ENCODE measurements around the gene MED23. TPM values are rescaled to one million over a fixed set of nuclear protein-coding genes. Genes with fewer than 3 reads are reported as not detected.

Gene MED23
- total and polyA plus RNA-seq, 9 of the 15 experiments (the other 6 are each of a cell fraction or from before 2014, with no cell fraction given) = 13.7 to 61.2 (median 27.2) TPM

GRCh38 chr6:131627724-131628682 is at the start of gene MED23 (continued):
- TF ChIP-seq CHD7 (IDR thresholded peaks at IDR 0.05; ENCODE audit: low read depth, low read length) (peak; percentile 72), MEF2A (IDR thresholded peaks at IDR 0.05; ENCODE audit: control insufficient read depth, low read depth, low read length) (0 out of 2 replicates have a peak, but pooled peaks have one; percentile 42), CTBP1 (IDR thresholded peaks at IDR 0.05; ENCODE audit: borderline replicate concordance) (peak; percentile 91; the same call in 1 of the 2 replicates), ELF1 (tag; IDR thresholded peaks at IDR 0.05) (peak; percentile 86), PHB2 (IDR thresholded peaks at IDR 0.05; ENCODE audit: low read depth) (no peak), ZNF518B (CRISPR knock-in tag; IDR thresholded peaks at IDR 0.05) (no peak), CCNT2 (IDR thresholded peaks at IDR 0.05; ENCODE audit: borderline replicate concordance, extremely low read depth, insufficient read length, low read depth, low read length) (peak; percentile 81), MNT (conservative IDR thresholded peaks at IDR 0.05) (peak; percentile 64 to 80)
